Activated CD4-positive, alpha-beta T cell treated with anti-CD3 and anti-CD28 coated beads, Interleukin-2, amount 10 ng/mL, durations not matched to agents 7 days and 5 days (primary cell): ENCODE results near the gene PHF3. TPM values are rescaled to one million over a fixed set of nuclear protein-coding genes. Genes with fewer than 3 reads are reported as not detected.
"Not testable (repeated sequence)": the region's sequence is repeated elsewhere in the genome, so short reads cannot be mapped to it uniquely, and the experiment has no call there.

Source experiments
- CTCF ChIA-PET: fragments of 350-600 bp; sonication (Branson Sonifier 250); formaldehyde crosslinking; loops from one replicate; lab custom pipeline; 2021; ENCODE audit warnings: antibody characterized with exemption; lab: Charles Lee
- POLR2A ChIA-PET: fragments of 350-600 bp; sonication (Branson Sonifier 250); formaldehyde crosslinking; loops from one replicate; lab custom pipeline; 2021; ENCODE audit warnings: antibody characterized with exemption; lab: Charles Lee
- DNase-seq: peaks from one replicate; pipeline ENCODE4 v3.0.0-alpha.2; 2020
- H3K27ac Mint-ChIP-seq: one replicate; pipeline ENCODE4 v1.8.0; 2021; ENCODE audit warnings: mild to moderate bottlenecking, moderate library complexity, mixed read lengths
- H3K27me3 Mint-ChIP-seq: one replicate; pipeline ENCODE4 v1.8.0; 2021; ENCODE audit warnings: mixed read lengths
- H3K36me3 Mint-ChIP-seq: one replicate; pipeline ENCODE4 v1.8.0; 2021; ENCODE audit warnings: low read depth, mixed read lengths
- H3K4me1 Mint-ChIP-seq: one replicate; pipeline ENCODE4 v1.8.0; 2021; ENCODE audit warnings: mixed read lengths
- H3K4me3 Mint-ChIP-seq: one replicate; pipeline ENCODE4 v1.8.0; 2021; ENCODE audit warnings: mild to moderate bottlenecking, moderate library complexity, mixed read lengths
- H3K9me3 Mint-ChIP-seq: one replicate; pipeline ENCODE4 v1.8.0; 2021; ENCODE audit warnings: mixed read lengths
- total RNA-seq, 2 experiments: library from RNA; stranded (reverse); gene quantifications; one replicate each; pipeline ENCODE4 v1.2.3, GENCODE V29; 2021

PHF3 gene
- total RNA-seq, 2 experiments from 2014 or later, result 43.8 to 57.5 TPM

- no peaks in the 10 kb centered on the region for H3K4me1 Mint-ChIP-seq
- ChIA-PET POLR2A (no interaction called here), CTCF (no interaction called here)
- no peaks in the 10 kb centered on the region for H3K36me3 Mint-ChIP-seq
- DNase-seq, result no peak
- no peaks in the 10 kb centered on the region for H3K27me3 Mint-ChIP-seq
- no peak overlapping the region for H3K27ac Mint-ChIP-seq
- H3K9me3 Mint-ChIP-seq, result peaks cover 1% of the 10 kb centered on the region
- no peak overlapping the region for H3K4me3 Mint-ChIP-seq
Measured at GRCh38 chr6:63730311-63730710, 94.7 kb downstream of the PHF3 start.

DNA sequence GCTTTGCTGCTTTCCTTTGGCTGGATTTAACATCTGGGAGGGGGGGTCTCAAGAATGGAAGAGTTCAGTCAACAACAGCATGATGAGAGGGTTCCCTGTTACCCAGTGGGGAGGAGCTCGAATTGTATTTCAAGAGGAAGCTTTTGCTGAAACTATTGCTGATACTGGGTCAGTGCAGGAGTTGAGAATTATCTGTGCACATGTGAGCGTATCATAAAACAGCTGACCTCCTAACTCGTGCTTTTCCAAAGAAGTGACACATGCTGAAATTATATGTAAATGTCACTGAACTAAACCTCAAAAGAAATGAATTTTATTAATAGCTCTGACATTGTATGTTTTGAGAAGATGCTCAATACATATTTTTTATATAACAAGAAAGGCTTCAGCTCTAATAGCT is 96.3 kb downstream of the PHF3 start:
- no peak overlapping the region for H3K27ac Mint-ChIP-seq
- H3K36me3 Mint-ChIP-seq, result no peaks in the 10 kb centered on the region
- ChIA-PET POLR2A (no interaction called here), CTCF (interaction anchor here (1.0 kb wide), 1 partner anchor 9 kb away, joined by 3 read pairs; no protein-coding TSS in a partner anchor)
- H3K9me3 Mint-ChIP-seq, result peaks cover 7% of the 10 kb centered on the region
- H3K4me1 Mint-ChIP-seq, result no peaks in the 10 kb centered on the region
- no peak for DNase-seq
- H3K27me3 Mint-ChIP-seq, result no peaks in the 10 kb centered on the region
- no peak overlapping the region for H3K4me3 Mint-ChIP-seq

GRCh38 chr6:63732336-63732735 is 96.7 kb downstream of the PHF3 start:
- Mint-ChIP-seq H3K4me1 (no peaks in the 10 kb centered on the region), H3K27ac (no peak overlapping the region), H3K9me3 (peaks cover 7% of the 10 kb centered on the region), H3K36me3 (no peaks in the 10 kb centered on the region), H3K4me3 (no peak overlapping the region), H3K27me3 (no peaks in the 10 kb centered on the region)
- CTCF ChIA-PET, result interaction anchor here (1.0 kb wide), 1 partner anchor 9 kb away, joined by 3 read pairs; no protein-coding TSS in a partner anchor
- no peak for DNase-seq
- POLR2A ChIA-PET, result no interaction called here

- Mint-ChIP-seq H3K4me1 (no peaks in the 10 kb centered on the region), H3K4me3 (no peak overlapping the region), H3K9me3 (peaks cover 11% of the 10 kb centered on the region), H3K27me3 (no peaks in the 10 kb centered on the region), H3K27ac (no peak overlapping the region), H3K36me3 (no peaks in the 10 kb centered on the region)
- ChIA-PET POLR2A (no interaction called here), CTCF (no interaction called here)
- DNase-seq, result no peak
Measured at GRCh38 chr6:63734923-63735322, 99.3 kb downstream of the PHF3 start.

GRCh38 chr6:63738190-63738589 is 102.6 kb downstream of the PHF3 start:
- H3K27ac Mint-ChIP-seq, H3K4me3 Mint-ChIP-seq, DNase-seq, H3K4me1 Mint-ChIP-seq, CTCF ChIA-PET, H3K36me3 Mint-ChIP-seq, H3K27me3 Mint-ChIP-seq, POLR2A ChIA-PET: not testable (repeated sequence)
- H3K9me3 Mint-ChIP-seq, result peaks cover 11% of the 10 kb centered on the region

DNA sequence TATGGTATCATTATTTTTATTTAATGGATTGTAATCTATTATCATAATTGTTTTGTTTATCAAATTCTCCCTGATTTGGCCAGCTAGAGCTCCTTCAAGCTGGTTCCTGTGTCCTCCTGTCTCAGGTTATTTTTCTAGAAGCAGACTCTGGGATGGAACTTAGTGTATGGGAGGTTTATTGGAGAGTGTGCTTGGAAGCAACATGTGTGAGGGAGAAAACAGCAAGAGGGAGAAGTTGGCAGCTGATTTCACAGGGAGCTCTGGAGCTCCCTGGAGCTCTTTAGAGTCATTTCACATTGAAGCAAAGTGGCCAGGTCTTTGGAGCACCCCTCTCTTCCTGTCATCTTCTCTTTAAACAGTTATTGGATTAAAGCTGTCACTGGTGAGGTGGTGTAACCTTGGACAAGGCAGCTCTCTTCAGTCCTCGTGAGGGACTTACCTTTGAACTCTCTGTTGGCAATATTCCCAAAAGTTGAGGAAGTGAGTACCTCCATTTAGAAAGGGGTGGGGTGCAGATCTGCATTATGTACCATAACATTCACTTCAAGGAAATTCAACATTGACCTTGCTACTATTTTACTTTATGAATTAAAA is 103.6 kb downstream of the PHF3 start:
- Mint-ChIP-seq H3K27me3 (no peaks in the 10 kb centered on the region), H3K9me3 (peaks cover 11% of the 10 kb centered on the region), H3K27ac (no peak overlapping the region), H3K36me3 (no peaks in the 10 kb centered on the region), H3K4me3 (no peak overlapping the region), H3K4me1 (no peaks in the 10 kb centered on the region)
- DNase-seq, result no peak
- ChIA-PET CTCF (interaction anchor here (0.5 kb wide), 1 partner anchor 258 kb away, joined by 3 read pairs; no protein-coding TSS in a partner anchor), POLR2A (no interaction called here)

DNA sequence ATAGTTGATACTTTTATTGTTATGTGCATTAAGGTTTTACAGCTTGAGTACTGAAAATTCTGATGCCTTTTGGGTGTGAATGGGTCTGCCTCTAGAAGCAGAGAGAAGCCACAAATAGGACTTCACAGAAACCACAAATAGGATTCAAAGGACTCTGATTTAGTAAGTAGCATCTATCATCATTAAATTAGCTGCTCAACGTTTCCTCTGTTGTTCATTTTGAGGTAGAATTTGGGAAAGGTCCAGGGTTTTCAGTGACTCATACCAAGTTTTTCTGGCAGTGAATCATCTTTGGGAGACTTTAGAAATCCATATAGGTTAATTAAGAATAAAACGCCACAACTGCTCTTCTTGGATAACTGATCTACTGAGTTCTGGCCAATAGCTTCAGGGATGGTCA is 105.1 kb downstream of the PHF3 start:
- Mint-ChIP-seq H3K27me3 (no peaks in the 10 kb centered on the region), H3K9me3 (peaks cover 5% of the 10 kb centered on the region)
- CTCF ChIA-PET, result no interaction called here

DNA sequence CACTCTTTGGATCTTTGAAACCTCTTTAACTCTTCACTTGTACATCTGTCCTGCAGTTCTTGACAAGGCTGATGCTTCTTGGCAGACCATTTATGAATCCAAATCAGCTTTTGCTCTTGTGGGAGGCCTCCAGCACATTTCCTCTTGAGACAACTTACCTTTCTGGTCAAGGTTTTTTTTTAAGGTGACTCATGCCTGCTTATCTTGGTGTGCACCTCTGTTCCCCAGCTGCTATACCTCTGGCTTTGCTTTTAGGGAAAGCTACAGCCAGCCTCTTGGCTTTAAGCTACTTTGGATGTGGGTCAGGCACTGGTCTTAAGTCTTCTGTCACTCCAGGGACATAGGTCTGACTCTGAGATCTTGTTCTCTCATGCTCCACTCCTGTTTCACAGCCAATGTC is 106.5 kb downstream of the PHF3 start:
- DNase-seq, result no peak
- H3K4me3 Mint-ChIP-seq, result no peak overlapping the region
- no peaks in the 10 kb centered on the region for H3K4me1 Mint-ChIP-seq
- CTCF ChIA-PET, result no interaction called here
- no peaks in the 10 kb centered on the region for H3K27me3 Mint-ChIP-seq
- no peak overlapping the region for H3K27ac Mint-ChIP-seq
- H3K36me3 Mint-ChIP-seq, result no peaks in the 10 kb centered on the region
- peaks cover 4% of the 10 kb centered on the region for H3K9me3 Mint-ChIP-seq
- POLR2A ChIA-PET, result no interaction called here

More for the DNA sequence above, 105.1 kb downstream of the PHF3 start:
- Mint-ChIP-seq H3K27ac (no peak overlapping the region), H3K4me3 (no peak overlapping the region), H3K4me1 (no peaks in the 10 kb centered on the region), H3K36me3 (no peaks in the 10 kb centered on the region)
- no peak for DNase-seq
- POLR2A ChIA-PET, result no interaction called here

DNA sequence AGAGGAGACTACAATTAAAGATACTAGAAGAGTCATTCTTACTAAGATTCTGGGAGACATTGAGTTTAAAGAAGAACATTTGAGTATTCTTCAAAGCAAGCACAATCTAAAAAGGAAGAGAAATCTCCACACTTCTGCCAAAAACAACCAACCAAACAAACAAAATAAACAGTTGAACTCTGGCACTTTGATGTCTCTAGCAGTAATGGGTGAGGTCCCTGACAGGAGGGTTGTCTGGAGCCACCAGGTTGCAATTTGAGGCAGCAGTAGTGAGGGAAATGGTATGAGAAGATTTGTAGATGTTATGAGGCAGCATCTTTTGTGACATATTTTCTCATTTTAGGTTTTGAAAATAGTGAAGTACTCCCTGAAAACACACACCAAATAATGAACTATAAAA is 108.1 kb downstream of the PHF3 start:
- no peaks in the 10 kb centered on the region for H3K36me3 Mint-ChIP-seq
- no peak for DNase-seq
- H3K27me3 Mint-ChIP-seq, result no peaks in the 10 kb centered on the region
- no peak overlapping the region for H3K4me3 Mint-ChIP-seq
- ChIA-PET CTCF (no interaction called here), POLR2A (no interaction called here)
- no peaks in the 10 kb centered on the region for H3K4me1 Mint-ChIP-seq
- no peak overlapping the region for H3K27ac Mint-ChIP-seq
- H3K9me3 Mint-ChIP-seq, result peaks cover under 1% of the 10 kb centered on the region

GRCh38 chr6:63744810-63745209 is 109.2 kb downstream of the PHF3 start:
- Mint-ChIP-seq H3K4me1 (no peaks in the 10 kb centered on the region), H3K9me3 (no peaks in the 10 kb centered on the region), H3K27ac (no peak overlapping the region), H3K4me3 (no peak overlapping the region), H3K27me3 (no peaks in the 10 kb centered on the region), H3K36me3 (no peaks in the 10 kb centered on the region)
- ChIA-PET CTCF (no interaction called here), POLR2A (no interaction called here)
- DNase-seq, result no peak

GRCh38 chr6:63745784-63746183 is 110.2 kb downstream of the PHF3 start:
- no peaks in the 10 kb centered on the region for H3K9me3 Mint-ChIP-seq
- POLR2A ChIA-PET, result no interaction called here
- no peaks in the 10 kb centered on the region for H3K36me3 Mint-ChIP-seq
- H3K4me1 Mint-ChIP-seq, result no peaks in the 10 kb centered on the region
- CTCF ChIA-PET, result no interaction called here
- no peak for DNase-seq
- no peaks in the 10 kb centered on the region for H3K27me3 Mint-ChIP-seq
- no peak overlapping the region for H3K4me3 Mint-ChIP-seq
- no peak overlapping the region for H3K27ac Mint-ChIP-seq

DNA sequence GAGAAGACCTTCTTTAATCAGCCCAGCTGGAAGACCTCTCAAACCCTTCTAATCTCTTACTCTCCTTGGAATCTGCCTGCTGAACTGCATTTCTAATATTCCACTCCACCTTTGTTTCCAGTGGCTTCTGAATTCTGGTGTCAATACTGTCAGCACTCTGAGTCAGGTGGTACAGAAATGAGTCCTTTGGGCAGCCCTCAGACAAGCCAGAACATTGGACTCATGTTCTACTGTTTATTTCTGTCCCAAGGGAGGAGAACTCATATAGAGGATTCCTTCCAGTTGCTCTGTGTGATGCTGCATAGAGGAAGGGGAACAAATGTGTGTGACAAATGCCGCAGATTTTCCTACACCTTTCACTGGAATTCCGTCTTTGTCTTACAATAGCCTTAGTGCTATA is 114.8 kb downstream of the PHF3 start:
- Mint-ChIP-seq H3K4me3 (no peak overlapping the region), H3K27me3 (no peaks in the 10 kb centered on the region), H3K27ac (no peak overlapping the region), H3K36me3 (no peaks in the 10 kb centered on the region), H3K4me1 (no peaks in the 10 kb centered on the region), H3K9me3 (peaks cover 4% of the 10 kb centered on the region)
- ChIA-PET CTCF (interaction anchor here (0.6 kb wide), 1 partner anchor 32 kb away, joined by 4 read pairs; no protein-coding TSS in a partner anchor), POLR2A (no interaction called here)
- DNase-seq, result no peak

DNA sequence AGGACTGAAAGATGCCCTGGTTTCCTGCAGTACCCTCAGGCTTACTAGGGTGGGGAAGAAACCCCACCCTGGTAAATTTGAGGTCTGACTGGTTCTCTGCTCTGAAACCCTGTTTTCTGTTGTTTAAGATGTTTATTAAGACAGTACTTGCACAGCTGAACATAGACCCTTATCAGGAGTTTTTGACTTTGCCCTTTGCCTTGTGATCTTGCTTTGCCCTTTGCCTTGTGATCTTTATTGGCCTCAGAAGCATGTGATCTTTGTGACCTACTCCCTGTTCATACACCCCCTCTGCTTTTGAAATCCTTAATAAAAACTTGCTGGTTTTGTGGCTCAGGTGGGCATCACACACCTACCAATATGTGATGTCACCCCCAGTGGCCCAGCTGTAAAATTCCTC is 121.7 kb downstream of the PHF3 start:
- H3K27ac Mint-ChIP-seq, H3K4me3 Mint-ChIP-seq, H3K27me3 Mint-ChIP-seq, H3K36me3 Mint-ChIP-seq, CTCF ChIA-PET, H3K4me1 Mint-ChIP-seq, DNase-seq, POLR2A ChIA-PET: not testable (repeated sequence)
- H3K9me3 Mint-ChIP-seq, result peaks cover 15% of the 10 kb centered on the region

- Mint-ChIP-seq H3K9me3 (peaks cover 15% of the 10 kb centered on the region), H3K4me3 (no peak overlapping the region), H3K27me3 (peaks cover 4% of the 10 kb centered on the region), H3K36me3 (peaks cover 2% of the 10 kb centered on the region), H3K4me1 (no peaks in the 10 kb centered on the region), H3K27ac (no peak overlapping the region)
- ChIA-PET POLR2A (no interaction called here), CTCF (no interaction called here)
- no peak for DNase-seq
Measured at GRCh38 chr6:63757826-63758225, 122.2 kb downstream of the PHF3 start.
